NCI-H187 (cell line): ENCODE results near the gene NDUFS3.
"Not testable (repeated sequence)": the region's sequence is repeated elsewhere in the genome, so short reads cannot be mapped to it uniquely, and the experiment has no call there.

ENCODE experiments used
- DNase-seq, 2 experiments: peaks; one replicate each; lab custom pipeline; 2025; lab: John Stamatoyannopoulos, UW

Gene NDUFS3

DNA sequence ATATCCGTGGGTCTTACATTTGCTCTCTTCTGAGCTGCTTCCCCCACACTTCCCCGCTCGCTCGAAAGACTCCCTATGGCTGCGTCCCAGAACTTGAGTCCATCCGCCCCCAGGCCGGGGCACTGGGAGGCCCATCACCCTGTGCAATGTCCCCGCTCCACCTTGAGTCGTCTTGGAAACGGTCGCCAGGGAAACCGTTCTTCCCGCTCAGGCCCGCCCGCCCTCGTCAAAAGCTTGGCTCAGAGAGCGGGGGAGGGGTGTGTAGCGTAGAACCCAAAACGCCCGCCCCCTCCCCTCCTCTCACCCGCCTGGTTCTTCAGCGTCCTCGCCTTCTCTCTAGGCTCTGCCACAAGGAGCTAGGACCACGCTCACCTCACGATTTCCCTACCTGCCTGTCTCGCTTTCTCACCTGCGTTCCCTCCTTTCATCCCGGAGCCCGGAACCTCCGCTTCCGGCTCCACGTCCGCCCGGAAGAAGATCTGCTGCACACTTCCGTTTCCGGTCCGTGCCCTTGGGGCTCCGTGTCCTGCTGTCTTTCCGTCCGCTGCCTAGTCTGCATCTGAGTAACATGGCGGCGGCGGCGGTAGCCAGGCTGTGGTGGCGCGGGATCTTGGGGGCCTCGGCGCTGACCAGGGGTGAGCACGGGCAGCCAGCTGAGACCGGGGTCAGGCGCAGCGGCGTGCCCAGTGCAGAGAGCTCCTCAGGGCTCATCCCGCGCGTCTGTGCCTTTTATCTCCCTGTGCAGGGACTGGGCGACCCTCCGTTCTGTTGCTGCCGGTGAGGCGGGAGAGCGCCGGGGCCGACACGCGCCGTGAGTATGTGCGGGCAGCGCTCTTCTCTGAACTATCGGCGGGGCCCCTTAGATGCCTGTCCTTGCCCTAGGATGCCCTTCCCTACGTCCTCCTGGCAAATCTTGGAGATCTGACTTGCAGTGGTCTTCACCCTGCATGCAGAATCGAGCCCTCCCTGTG, at the start of gene NDUFS3, which contains the start of gene KBTBD4:
Gene NDUFS3, plus strand, starts transcription at position 551 of the 971 bp plus-strand sequence. Its CDS starts 18 bp downstream, at position 569.
Gene KBTBD4, minus strand, starts transcription at position 447 of the 971 bp plus-strand sequence. Its CDS starts 19 bp downstream, at position 428.
- DNase-seq, result peak; percentile 76 to 99

DNA sequence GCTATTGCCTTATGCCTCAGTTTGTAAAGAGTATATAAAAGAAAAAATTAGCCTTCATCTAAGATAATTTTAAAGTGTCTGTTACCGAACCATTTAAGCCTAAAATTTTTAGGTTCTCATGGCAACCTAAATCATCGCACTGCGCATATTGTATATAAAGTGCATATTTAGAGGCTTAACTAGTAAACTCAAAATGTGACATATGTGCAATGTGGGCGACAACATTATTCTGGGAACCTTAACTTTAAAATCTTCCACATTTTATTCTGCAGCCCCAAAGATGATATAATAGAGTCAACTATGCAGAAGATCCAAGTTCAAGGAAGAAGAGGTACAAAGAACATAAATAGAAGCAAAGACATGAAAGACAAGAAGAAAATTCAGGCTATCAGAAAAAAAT, 48.9 kb upstream of the NDUFS3 start:
- DNase-seq, result no peak

DNA sequence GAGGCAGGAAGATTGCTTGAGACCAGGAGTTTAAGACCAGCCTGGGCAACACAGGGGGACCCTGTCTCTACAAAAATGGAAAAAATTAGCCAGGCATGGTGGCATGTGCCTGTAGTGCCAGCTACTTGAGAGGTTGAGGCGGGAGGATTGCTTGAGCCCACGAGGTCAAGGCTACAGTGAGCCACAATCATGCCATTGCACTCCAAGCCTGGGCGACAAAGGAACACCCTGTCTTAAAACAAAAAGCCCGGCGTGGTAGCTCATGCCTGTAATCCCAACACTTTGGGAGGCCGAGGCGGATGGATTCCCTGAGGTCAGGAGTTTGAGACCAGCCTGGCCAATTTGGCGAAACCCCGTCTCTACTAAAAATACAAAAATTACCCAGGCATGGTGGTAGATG, 48.2 kb upstream of the NDUFS3 start:
- not testable (repeated sequence) for DNase-seq

DNA sequence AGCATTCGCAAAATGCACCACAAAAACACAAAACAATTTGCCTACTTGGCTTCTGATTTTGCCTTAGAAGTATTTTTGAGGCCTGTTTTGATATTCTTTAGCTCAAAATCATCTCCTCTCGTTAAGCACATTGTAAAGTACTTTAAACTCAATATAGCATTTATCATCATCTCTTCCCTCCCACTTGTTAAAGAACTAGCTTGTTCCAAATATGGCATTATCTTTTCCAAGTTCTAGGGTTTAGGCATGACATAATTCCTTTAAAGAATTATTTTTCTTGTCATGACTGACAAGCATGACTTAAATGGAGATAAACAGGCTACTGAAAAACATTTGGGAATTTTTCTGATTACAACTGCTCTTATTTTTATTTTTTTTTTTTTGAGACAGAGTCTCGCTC, 47.2 kb upstream of the NDUFS3 start:
- no peak for DNase-seq

DNA sequence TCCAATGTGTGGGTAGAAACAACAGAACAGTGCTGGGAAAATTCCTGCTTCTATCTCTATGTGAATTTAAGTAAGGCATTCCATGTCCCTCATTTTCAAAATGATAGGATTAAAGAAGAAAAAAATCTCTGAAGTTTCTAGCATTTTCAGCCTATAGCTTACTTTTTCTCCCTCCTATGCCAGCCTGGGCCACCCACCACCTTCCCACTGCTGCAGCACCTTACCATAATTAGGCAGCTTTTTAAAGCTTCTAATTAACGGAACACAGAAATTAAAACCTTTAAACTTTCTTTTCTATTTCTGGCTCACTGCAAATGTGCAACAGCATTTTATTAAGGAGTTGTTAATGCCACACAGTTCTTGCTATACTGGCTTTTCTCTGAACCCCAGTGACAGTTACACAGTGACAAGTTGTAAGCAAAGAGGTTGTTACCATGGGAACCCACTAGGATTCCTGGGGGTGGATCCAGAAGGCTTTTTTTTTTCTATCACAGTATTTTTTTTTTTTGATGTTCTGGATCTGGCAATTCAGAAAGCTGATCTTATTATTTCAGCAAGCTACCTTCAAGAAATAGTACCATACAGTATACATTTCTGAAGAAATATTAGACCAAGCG, 46.2 kb upstream of the NDUFS3 start:
- no peak for DNase-seq

DNA sequence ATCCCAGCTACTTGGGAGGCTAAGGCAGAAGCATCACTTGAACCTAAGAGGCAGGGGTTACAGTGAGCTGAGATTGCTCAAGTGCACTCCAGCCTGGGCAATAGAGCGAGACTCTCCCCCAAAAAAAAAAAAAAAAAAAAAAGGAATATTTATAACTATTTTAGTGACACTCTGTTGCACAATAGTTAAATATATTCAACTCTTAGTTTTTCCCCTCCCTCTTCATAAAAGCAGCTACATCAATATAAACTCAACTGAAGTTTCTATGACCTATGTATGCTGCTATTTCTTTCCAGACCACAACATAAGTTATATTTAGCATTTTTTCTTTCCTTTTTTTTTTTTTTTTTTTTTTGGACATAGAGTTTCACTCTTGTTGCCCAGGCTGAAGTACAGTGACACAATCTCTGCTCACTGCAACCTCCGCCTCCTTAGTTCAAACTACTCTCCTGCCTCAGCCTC, 45.2 kb upstream of the NDUFS3 start:
- no peak for DNase-seq

DNA sequence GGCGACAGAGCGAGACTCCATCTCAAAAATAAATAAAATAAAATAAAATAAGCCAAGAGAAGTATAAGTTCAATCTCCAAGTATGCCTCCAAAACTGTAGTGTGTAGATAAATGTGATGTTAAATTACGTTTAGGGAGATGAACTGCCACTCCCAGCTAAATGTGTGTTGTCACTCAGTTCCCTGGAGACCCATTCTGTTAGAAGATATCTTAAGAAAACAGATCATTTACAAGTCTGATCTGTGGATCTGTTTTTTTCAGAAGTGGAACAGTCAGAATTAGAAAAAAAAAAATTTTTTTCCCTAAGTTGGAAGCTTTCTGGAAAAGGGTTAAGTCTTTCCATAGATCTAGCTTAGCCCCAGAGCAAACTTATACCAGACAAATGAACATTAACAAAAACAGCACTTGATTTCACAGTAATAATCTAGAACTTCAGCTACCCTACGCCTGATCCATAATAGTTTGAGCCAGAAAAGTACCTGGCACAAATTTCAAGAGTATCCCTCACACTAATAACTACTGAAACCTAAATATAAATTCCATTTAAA, 44.1 kb upstream of the NDUFS3 start:
- no peak for DNase-seq

DNA sequence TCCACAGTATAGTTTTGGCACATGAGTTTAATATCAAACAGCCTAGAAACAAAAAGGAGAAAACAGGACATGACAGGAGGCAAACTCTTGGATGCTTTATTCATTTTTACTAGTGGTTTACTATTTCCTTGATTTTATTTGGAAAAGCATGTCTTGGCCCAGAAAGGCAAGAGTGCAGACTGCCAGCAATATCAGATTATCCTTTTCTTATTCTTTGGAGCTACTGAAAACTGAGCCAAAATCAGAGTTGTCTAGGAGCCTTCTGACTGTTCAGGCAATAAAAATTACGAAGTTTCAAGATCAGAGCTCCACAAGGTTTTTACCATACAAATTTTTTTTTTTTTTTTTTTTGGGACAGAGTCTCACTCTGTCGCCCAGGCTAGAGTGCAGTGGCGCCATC, 42.0 kb upstream of the NDUFS3 start:
- DNase-seq, result no peak

DNA sequence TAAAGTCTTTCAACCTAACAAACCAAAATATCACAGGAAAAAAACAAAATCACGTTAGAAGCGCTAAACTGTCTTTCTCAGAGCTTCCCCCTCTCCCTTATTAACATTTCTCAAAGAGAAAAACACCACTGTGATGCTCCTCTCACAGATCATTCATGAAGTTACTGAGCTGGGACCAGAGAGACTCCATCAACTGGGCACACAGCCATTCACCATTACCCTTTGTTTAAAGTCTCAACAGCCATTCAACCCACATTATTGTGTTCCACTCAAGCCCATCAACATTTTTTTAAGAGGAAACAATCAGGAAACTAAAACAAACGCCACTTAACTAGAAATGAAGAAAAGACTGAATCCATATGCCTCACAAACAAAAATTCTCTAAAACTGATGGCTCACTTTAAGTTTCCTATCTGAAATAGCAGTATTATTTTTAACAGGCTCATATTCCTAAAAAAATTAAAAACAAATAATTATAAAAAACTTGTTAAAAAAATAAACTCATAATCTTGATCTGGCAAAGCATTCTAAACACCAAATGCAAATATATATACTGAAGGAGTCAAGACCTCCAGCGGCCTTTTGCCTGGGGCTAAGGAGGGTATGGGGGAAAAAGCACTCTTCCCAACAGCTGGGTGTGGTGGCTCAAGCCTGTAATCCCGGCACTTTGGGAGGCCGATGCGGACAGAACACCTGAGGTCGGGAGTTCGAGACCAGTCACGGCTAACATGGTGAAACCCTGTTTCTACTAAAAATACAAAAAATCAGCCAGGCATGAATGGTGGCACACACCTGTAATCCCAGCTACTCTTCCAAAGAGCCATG, 39.9 kb upstream of the NDUFS3 start:
- DNase-seq, result peak; percentile 23 to 31

DNA sequence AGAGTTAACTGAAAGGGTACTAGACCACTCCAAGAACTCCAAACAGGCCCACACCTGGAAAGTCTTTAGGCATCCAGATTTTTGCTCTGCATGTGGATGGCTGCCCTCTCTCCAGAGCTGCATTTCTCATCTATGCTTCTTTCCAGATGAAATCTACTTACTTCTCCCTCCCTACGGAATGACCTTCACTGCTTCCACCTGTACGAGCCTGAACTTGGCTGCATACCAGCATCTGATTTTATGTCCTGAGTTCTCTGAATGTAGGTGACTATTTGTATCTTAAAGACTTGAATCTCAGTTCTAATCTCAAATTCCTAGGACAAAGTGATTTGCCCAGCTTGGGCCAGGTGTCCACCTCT, 39.2 kb upstream of the NDUFS3 start:
- no peak for DNase-seq

DNA sequence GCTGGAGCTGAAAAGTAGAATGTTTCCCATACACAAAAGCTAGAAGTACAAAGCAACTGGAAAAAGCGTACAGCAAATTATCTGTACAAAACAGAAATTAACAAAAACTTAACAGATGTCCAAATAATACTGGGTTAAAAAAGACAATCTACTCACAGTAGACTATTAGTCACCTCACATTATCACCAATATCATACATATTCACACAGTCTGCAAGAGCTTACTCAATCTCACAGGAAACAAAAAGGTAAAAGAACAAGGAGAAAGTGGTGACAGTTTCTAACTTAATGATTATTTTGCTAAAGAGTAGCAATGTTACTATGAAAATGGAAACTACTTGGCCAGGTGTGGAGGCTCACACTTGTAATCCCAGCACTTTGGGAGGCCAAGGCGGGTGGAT, 37.8 kb upstream of the NDUFS3 start:
- DNase-seq, result no peak

DNA sequence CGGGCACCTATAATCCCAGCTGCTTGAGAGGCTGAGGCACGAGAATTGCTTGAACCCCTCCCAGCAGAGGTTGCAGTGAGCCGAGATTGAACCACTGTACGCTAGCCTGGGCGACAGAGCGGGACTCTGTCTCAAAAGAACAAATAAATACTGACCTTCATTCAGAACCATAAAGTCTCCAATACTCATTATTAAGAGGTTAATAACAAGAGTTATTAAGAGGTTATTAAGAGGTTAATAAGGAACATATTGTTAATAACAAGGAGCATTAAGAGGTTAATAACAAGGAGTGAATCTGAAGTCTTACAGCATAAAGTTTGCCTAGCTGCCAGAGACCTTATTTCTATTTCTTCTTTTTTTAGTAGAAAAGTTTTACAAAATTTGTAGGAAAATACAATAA, 33.6 kb upstream of the NDUFS3 start:
- DNase-seq, result no peak

DNA sequence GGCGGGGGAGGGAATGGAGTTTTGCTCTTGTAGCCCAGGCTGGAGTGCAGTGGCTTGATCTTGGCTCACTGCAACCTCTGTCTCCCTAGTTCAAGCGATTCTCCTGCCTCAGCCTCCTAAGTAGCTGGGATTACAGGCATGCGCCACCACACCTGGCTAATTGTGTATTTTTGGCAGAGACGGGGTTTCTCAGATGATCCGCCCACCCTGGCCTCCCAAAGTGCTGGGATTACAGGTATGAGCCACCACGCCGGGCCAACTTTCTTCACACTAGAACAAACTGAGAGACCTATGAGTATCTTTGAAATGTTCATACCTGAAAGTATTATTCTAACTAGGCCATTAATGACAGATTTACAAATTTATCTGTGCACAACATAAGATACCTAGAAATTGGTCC, 32.6 kb upstream of the NDUFS3 start:
- not testable (repeated sequence) for DNase-seq

DNA sequence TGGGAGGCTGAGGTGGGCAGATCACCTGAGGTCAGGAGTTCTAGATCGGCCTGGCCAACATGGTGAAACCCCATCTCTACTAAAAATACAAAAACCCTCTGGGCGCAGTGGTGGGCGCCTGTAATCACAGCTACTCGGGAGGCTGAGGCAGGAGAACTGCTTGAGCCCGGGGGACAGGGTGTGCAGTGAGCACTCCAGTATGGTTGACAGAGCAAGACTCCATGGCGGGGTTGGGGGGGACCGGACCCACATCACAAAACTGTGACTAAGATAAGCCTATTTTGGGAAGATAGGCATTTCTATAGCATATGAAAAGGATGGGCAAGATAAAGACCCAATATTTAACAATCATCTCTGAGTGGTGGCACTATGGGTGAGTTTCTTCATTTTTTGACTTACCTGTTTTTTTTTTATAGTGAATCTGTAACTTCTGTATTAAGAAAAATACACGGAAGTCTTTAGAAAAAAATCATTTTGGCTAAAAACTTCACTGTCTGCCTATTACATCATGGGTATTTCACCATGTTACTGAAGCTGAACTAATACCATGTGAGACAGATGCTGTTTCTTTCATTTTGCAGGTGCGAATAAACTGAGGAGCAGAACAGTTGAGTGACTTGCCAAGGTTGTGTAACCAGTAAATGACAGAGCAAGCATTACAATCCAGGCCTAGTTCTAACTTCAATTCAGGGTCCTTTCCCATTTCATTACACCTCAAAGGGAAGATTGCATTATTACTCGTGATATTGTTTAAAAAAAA, 28.4 kb upstream of the NDUFS3 start:
- no peak for DNase-seq

DNA sequence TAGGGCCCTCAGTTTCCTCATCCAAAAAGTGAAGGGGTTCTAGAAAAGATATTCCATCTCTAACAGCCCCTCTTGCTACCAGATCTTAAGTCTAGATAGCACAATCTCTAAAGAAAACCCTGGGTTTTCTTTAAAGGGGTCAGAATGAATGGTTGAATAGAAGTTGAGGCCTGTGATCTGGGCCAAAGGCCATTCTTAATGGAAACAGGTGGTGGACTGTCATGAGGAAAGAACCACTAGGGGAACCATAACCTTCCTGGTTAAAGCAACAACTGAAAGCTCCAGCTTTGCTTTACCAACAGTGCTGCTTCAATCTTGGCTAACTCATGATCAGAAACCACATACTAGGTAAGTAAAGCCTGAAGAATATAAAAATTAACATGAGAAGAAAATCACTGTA, 27.8 kb upstream of the NDUFS3 start:
- no peak for DNase-seq

DNA sequence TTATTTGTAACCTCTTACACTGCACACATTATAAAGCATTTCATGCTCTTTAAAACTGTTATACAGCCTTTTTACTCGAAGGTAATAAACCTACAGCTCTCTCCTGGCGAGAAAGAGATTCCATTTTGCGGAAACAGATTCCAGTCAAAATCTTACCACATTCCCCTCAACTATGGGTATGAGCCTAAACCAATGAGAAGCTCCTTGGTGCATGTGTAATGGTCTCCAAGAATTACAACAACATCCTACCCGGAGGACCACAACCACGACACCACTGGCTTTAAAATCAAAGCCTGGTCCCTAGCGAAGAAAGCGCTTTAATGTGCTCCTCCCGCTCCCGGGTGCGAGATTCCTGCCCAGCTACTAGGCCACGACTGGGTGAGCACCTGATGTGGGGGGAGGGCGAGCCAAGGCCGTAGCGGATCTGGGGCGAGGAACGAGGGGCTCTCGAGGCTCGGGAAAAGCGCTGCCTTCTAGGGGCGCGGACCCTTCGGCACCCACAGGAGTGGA, 26.8 kb upstream of the NDUFS3 start:
- DNase-seq, result no peak

DNA sequence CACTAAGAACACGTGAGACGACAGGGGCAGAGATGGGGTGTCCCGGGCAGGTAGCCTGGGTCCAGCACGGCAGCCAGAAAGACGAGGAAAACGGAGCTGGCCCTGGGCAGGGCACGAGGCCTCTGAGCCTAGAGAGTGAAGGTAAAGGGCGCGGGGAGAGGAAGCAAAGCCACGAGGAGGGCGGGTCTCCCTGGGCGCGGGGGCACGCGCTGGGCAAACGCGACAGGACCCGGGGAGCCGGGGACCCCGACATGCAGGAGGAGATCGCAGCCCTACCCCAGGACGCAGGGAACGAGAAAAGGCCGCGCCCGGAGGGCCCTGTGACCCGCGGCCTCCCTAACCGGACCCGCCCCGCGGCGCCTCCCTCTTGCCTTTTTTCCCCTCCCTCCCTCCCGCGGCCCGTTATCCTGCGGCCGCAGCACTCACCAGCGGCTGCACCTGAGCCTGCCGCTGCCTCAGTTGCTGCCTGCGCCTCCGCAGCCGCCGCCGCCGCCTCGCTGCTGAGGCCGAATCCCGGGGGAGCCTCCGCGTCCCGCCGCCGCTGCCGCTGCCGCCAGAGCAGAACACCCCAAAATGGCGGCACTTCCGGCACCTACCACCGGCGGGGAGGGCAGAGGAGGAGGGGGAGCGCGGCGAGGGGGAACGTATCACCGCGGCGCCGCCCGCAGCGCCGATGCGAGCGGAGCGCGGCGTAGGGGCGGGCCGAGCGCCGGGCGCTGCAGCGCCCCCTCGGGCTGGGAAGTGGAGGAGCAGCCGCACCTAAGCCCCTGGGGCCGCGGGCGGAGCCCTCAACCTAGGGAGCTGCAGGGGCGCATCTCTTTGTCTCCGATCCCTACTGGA, 26.1 kb upstream of the NDUFS3 start, which contains the start of gene CELF1:
Gene CELF1, minus strand, starts transcription at position 567 of the 840 bp plus-strand sequence. CDS start 53,609 bp downstream, outside the sequence.
- peak; percentile 92 to 93 for DNase-seq

DNA sequence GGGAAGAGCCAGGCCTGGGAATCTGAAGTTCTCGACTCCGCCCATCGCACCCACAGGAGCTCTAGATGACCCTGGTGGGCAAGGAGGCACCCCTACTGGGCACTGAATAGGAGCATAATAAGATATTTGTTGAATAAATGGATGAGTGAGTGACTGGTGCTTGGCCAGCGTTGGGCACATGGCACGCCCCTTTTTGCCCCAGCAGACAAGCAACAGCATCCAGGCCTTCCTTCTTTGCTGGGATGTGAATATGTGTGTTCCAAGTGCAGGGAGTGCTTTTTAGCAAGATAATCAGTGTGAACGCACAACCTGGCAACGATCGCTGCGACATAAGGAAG, 25.5 kb upstream of the NDUFS3 start:
- peak in 1 of 2 experiments; percentile 92 for DNase-seq

DNA sequence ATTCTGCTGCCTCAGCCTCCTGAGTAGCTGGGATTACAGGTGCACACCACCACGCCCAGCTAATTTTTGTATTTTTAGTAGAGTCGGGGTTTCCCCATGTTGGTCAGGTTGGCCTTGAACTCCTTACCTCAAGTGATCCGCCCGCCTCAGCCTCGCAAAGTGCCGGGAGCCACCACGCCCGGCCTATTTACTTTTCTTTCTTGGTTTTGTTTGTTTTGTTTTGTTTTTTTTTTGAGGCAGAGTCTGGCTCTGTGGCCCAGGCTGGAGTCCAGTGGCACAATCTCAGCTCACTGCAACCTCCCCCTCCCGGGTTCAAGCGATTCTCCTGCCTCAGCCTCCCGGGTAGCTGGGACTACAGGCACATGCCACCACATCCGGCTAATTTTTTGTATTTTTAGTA, 21.9 kb upstream of the NDUFS3 start:
- DNase-seq, result not testable (repeated sequence)

DNA sequence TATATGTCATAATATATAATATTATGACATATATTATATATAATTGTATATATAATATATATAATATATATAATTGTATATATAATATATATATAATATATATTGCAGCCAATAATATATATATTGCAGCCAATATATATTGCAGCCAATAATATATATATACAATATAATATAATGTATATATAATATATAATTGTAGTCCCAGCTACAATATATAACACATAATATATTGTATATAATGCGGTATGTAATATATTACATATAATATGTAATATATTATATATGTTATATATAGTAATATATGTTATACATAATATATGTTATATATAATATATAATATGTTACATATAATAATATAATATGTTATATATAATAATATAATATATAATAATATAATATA, 20.2 kb upstream of the NDUFS3 start:
- no peak for DNase-seq
